Endometrium (tissue), 2 donors: ENCODE data around the gene ZDHHC22.

Experiments used
- FAIRE-seq: peaks from 2 replicates; lab custom pipeline; 2012; peaks lifted over from hg19 to GRCh38; lab: Jason Lieb, UNC
- donor health status: control.
- donor health status: control.

Gene ZDHHC22

DNA sequence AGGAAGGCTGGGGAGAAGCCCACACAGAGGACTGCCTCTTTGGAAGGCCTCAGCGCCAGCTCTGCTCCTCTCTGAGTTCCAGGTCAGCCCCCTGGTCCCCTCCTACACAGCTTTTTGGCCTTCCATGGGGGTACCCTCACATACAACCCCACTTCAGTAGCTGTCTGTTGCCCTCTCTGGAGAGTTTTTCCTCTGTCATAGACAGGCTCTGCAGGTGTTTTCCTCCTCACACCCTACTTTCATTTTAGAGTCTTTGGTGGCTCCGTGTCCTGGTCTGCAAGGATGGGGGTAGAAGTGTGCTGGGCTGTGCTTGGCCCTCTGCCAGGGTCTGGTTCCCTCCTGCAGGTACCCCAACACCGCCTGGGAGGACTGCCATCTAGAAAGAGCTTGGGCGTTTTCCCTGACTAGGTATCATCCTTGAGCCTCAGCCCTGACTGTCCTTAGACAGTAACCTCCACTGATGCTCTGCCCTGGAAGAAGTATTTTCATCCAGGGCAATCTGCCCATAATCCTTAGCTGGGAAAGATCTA lies 15.1 kb downstream of the ZDHHC22 start:
- no peak for FAIRE-seq

GRCh38 chr14:77125823-77126325 lies 15.7 kb downstream of the ZDHHC22 start:
- no peak for FAIRE-seq

- no peak for FAIRE-seq
Observed at GRCh38 chr14:77125281-77125801, 16.2 kb downstream of the ZDHHC22 start.

DNA sequence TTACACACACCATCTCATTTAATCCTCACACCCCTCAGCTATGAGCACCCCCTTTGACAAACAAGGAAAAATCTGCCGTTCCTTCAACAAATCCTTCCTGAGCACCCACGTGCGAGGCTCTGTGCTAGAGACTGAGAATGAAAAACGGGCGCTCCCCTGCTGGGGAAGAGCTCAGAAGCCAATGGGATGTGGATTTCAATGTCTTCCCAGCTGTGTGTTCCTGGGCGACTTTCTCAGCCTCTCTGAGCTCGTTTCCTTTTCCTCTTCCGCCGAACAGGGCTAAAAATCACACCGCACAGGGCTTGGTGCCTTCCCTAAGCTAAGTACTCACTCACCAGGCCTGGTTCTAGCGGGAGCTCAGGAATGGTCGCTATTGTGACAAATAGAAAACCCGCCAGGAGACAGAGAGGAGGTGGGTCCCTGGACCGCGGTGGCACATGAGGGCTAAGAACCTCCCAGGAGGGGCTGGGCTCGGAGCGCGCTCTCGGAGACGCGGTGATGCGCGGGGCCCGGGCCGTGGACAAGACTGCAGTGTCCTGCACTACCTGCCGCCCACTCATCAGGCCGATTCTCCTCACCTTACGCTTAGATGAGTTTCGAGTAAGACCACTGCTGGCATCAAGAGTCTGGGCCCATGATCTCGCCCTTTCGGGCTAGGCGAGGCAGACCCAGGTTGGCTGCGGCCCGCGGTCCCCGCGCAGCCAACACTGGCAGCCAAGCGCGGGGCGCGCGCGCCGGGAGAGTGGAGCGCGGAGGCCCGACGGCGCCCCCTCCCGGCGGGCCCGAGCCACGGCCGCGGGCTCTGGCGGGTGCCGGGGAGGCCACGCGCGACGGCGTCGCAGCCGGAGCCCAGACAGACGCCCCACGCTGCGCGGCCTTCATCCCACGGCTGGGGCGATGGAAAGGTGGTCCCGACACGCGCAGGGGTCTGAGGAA lies 17.0 kb downstream of the ZDHHC22 start:
- FAIRE-seq: no peak

DNA sequence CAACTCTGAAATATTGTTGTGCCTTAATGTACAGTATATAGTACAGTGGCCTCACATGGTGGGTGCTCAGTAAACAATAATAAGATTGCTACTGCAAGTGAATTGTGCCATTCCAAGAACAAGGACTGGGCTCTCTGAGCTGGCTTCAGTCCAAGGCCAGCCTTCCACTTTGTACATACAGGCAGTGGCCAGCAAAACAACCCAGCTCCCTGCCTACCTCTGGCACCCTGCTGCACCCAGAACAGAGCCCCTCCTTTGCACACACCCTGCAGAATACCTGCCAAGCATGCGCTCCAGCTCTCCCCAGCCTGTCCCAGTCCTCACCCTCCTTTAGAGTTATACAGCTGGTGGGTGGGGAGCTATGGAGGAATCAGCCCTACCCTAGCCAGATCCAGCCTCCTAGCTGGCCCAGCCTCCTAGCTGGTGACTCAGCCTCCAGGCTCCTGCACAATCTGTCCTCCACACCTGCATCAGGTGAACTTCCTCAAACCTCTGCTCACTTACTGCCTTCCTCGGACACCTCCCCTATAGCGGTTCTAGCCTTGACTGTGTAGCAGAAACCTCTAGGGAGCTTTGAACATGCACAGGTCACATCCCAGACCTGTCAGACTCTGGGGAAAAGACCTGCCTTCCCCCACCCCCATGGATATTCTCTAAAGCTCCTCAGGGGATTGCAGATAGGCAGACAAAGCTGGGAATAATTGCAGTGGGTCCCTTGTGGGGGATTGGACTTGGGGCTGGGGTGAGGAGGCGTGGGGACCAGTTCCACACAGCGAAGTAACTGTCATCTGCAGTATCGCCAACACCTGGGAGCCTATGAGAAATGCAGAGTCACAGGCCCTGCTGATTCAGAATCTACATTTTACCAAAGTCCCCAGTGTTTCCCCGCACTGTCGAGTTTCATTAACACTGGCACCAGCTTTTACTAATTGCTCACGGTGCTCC lies 17.9 kb downstream of the ZDHHC22 start:
- FAIRE-seq: no peak

DNA sequence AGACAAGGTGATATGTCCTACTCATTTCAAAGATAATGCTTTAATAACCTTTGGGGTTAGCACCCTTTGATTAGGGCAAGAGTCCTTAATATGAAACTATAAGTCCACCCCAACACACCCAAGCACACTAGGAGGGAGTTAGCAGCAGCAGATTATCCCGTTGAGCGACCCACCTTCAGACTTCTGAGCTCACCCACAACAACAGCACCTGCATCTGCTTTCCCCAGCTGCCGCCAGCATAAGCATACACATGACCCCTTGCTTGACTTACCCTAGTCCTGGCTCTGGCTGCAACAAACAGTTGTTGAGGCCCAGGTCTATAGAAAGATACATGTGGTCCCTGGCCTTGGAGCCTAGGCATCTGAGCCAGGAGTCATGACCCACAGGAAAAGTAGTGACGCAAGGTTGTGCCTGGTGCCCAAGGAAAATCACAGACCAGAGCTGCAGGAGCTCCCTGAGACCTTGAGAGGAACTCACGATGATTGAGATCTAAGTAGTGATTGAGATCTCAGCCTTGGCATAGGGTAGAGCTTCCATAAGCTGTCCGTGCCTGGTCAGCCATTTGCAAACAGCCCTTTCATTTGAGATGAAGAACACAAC lies 19.0 kb downstream of the ZDHHC22 start:
- no peak for FAIRE-seq

DNA sequence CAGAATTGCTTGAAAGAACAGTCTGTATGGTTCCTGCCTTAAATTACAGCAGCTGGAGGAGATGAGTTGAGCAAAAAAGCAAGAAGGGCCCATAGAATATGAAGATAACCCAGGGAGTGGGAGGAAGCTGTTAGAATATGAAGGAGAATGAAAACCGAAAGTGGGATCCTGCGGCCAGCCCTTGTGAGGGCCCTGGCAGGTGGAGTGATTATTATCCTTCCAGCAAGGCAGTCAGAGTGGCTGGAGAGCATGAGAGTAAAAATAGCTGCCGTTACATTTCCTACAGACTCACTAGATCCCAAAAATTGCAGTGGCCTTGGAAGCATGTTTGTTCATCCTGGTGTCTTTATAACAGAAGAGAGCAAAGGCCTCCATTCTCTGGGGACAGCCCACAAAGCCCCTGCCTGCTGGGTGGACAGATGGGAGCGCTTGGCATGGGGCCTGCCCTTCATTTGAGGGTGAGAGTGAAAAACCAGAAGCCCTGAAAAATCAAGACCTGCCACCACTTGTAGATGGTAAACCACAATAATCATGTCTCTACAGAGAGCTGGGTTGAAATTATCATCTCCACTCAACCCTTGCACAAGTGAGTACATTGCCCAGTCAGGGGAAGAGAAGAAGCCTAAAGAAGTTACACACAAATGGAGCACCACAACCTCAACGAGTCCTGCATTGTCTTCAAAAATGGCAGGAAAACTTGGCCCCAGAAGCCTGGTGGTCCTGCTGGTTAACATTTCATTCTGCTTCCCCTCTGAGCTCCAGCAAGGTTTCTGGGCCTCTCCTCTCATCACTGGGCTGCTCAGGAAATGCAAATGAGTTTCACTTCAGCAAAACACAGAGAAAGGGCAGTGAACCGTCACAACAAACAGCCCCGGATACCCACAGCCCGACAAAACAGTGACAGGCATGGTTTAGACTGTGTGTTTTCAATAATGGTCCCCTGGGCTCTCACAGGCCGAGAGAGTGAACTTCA lies 20.5 kb downstream of the ZDHHC22 start:
- no peak for FAIRE-seq

- no peak for FAIRE-seq
Observed at GRCh38 chr14:77119851-77120250, 21.7 kb downstream of the ZDHHC22 start.

- FAIRE-seq: no peak
Observed at GRCh38 chr14:77116172-77116817, 25.3 kb downstream of the ZDHHC22 start.

DNA sequence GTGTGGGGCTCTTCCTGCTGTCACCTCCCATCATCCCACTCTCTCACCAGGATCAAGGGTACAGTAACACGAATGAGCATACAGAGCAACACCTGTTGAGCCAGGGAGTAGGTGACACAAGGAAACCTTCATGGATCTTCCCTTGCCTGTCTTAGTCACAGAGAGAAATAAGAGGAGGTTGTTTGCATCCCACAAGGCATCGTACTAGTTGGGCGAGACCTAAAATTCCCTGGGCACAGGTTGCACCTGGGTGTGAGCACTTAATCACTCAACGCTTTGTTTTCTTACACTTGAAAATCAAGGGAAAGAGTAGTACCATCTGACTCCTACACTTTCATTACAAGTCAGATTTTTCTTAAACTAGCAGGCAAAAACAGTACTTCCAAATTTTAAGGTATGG lies 27.0 kb downstream of the ZDHHC22 start:
- no peak for FAIRE-seq

DNA sequence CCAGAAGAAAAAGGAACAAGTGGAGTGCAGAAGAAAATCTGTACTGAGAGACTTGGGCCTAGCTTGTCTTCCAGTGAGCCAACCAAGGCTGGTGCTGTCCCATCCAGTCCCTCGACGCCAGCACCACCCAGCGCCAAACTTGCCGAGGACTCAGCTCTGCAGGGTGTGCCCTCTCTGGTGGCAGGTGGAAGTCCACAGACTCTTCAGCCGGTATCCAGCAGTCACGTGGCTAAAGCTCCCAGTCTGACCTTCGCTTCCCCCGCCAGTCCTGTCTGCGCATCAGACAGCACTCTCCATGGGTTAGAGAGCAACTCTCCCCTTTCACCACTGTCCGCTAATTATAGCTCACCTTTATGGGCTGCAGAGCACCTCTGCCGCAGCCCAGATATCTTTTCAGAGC lies 27.9 kb downstream of the ZDHHC22 start:
- no peak for FAIRE-seq

- peak; percentile 89 for FAIRE-seq
Observed at GRCh38 chr14:77111021-77111420, 30.6 kb downstream of the ZDHHC22 start.

DNA sequence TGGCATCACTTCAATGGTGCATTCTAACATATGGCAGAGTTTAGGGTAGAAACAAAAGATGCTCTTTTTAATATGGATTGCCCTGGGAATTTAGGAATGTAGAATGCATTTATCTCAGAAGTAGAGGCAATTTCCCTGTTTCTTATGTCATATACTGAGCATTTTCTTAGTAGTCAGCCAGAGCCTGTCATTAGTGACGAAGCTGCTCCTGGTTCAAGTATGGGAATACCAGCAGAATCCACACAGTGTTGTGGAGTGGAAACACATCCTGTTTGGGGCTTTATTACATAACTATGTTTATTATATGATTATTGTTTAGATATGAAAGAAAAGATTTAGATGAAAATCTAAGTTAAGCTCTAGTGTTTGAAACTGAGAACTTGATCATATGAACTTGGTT lies 31.3 kb downstream of the ZDHHC22 start:
- no peak for FAIRE-seq

DNA sequence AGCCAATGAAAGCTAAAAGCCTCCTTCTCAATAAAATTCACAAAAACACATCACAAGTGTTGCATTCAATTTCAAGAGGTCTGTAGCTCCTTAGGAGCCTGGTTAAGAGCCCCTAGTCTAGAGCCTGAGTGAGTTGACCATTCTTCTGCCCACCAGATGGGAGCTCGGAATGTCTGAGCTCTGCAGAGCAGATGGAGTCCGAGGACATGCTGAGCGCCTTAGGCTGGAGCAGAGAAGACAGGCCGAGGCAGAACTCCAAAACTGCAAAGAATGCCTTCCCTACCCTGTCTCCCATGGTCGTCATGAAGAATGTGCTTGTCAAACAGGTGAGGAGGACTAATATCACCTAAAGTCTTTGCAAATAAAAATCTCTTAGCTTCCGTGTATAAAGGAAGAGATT lies 31.9 kb downstream of the ZDHHC22 start:
- FAIRE-seq: no peak

GRCh38 chr14:77108753-77109152 lies 32.8 kb downstream of the ZDHHC22 start:
- FAIRE-seq: no peak

DNA sequence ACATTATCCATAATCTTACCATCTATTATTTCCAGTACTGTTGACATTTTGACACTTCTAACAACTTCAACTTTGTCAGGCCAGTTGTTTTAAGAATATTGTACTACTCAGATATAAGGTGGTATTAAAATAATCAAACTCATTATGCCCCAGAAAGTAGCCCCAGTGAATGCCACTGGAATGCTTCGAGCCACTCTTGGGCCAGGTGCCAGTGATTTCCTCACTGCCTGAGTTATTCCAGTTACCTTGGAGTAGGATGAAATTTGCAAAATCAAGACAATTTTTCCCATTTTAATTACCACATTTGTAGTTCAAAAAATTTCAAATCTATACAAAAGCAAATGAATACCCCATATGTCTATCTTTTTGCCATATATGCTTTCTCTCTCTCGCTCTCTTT lies 34.4 kb downstream of the ZDHHC22 start:
- no peak for FAIRE-seq

- no peak for FAIRE-seq
Observed at GRCh38 chr14:77106666-77107065, 34.9 kb downstream of the ZDHHC22 start.

DNA sequence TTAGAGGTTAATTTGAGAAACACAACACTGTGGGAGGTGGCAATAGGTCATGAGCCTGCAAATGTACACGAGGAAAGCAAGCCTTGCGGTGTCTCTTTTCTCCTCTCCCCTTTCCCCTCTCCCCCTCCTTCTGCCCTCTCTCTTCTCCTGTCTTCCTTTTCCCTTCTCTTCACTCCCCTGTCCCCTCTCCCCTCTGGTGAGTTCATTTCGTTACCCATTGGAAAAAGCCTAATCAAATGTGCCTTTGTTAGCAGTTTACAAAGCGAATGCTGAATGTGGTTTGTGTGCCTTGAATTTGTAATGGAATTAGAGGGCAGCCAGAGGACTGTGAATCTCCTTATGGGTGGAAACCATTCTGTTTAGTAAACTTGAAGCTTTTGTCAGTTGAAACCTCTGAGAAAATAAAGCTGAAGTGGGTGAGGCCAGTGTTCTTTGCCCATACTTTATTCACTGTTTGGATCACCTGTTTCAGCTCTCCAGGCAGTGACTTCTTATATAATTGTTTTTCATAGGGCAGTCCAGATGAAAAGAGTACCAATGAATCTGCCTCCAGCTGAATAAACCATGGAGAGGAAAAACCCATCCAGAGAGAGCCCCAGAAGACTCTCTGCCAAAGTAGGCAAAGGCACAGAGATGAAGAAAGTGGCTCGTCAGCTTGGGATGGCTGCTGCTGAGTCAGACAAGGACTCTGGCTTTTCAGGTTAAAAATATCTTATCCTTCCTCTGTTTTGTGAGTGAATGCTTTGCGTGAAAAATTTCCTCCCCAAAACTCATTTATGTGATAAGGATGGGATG lies 36.2 kb downstream of the ZDHHC22 start:
- no peak for FAIRE-seq

DNA sequence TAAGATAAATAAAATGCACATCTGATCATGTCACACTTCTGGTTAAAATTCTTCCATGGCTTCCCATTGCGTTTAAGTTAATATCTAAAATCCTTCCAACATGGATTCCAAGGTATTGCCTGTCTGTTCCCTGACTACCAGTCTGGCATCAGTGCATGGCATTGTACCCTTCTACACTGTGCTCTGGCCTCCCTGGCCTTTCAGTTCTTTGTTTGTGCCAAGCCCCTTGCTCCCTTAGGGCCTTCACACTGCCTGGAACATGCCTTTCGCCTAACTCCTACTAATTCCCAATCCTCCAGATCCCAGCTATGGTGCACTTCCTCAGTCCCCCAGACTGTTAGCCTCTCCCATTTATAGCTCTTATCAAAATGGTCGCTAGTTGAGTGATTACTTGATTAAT lies 37.2 kb downstream of the ZDHHC22 start:
- FAIRE-seq: no peak
